A549 treated with Mapracorat at 1 μM for 4 hours (cell line): Measurements from ENCODE around the gene ACOT4. TPM values are rescaled to one million over a fixed set of nuclear protein-coding genes. Genes with fewer than 3 reads are reported as not detected.

Experiments
- total RNA-seq: library from RNA; stranded (reverse); fragments of 200-300 nt; extraction: Qiagen RNA extraction; gene quantifications from 5 replicates; pipeline ENCODE4 v1.2.3, GENCODE V29; 2022

The ACOT4 gene, protein sequence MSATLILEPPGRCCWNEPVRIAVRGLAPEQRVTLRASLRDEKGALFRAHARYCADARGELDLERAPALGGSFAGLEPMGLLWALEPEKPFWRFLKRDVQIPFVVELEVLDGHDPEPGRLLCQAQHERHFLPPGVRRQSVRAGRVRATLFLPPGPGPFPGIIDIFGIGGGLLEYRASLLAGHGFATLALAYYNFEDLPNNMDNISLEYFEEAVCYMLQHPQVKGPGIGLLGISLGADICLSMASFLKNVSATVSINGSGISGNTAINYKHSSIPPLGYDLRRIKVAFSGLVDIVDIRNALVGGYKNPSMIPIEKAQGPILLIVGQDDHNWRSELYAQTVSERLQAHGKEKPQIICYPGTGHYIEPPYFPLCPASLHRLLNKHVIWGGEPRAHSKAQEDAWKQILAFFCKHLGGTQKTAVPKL
- total RNA-seq: 1.8 to 2.0 TPM (median 1.9 TPM) in 5 replicates

DNA sequence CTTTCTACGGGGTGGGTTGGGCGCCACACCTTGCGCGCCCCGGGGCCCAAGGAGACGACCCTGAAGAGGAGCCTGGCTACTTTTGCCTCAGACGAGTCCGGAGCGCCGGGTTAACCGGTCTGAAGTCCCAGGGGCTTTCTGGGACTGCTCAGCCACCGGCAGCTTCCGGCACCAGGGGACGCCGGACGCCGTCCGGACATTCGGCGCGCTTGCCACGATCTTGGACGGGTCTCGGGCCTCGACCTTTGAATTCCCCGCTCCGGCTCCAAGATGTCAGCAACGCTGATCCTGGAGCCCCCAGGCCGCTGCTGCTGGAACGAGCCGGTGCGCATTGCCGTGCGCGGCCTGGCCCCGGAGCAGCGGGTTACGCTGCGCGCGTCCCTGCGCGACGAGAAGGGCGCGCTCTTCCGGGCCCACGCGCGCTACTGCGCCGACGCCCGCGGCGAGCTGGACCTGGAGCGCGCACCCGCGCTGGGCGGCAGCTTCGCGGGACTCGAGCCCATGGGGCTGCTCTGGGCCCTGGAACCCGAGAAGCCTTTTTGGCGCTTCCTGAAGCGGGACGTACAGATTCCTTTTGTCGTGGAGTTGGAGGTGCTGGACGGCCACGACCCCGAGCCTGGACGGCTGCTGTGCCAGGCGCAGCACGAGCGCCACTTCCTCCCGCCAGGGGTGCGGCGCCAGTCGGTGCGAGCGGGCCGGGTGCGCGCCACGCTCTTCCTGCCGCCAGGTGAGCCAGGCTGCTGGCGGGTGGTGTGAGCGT, at the start of gene ACOT4:
Gene ACOT4, plus strand, starts transcription at position 184 of the 760 bp plus-strand sequence. Its CDS starts 87 bp downstream, at position 271.

DNA sequence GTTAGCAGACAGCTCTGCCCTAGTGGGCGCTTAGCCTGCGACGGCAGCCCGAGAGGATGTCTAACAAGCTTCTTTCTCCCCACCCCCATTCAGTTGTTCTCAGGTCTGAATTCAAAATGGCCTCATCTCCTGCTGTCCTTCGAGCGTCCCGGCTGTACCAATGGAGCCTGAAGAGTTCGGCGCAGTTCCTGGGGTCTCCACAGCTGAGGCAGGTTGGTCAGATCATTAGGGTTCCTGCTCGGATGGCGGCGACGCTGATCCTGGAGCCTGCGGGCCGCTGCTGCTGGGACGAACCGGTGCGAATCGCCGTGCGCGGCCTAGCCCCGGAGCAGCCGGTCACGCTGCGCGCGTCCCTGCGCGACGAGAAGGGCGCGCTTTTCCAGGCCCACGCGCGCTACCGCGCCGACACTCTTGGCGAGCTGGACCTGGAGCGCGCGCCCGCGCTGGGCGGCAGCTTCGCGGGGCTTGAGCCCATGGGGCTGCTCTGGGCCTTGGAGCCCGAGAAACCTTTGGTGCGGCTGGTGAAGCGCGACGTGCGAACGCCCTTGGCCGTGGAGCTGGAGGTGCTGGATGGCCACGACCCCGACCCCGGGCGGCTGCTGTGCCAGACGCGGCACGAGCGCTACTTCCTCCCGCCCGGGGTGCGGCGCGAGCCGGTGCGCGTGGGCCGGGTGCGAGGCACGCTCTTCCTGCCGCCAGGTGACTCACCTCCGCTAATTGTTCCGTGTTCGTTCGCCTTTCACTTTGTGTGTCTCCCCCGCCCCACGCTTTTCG, 22.3 kb upstream of the ACOT4 start, which contains the start of gene ACOT2:
Gene ACOT2, plus strand, starts transcription at position 29 of the 774 bp plus-strand sequence. Its CDS starts 28 bp downstream, at position 57.

DNA sequence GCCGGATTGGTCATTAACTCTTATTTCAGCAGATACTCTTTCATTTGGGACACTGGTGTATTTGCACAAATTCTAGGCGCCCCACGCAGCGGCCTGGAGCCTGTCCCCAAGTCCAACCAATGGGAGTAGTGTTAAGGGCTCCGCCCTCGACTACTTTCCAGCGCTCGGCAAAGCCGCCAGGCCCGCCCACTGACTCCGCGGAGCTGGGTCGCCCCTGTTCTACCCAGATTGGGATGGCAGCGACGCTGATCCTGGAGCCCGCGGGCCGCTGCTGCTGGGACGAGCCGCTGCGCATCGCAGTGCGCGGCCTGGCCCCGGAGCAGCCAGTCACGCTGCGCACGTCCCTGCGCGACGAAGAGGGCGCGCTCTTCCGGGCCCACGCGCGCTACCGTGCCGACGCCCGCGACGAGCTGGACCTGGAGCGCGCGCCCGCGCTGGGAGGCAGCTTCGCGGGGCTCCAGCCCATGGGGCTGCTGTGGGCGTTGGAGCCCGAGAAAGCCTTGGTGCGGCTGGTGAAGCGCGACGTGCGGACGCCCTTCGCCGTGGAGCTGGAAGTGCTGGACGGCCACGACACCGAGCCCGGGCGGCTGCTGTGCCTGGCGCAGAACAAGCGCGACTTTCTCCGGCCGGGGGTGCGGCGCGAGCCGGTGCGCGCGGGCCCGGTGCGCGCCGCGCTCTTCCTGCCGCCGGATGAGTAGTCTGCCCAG, 20.8 kb downstream of the ACOT4 start, which contains the start of gene ACOT6:
Gene ACOT6, plus strand, starts transcription at position 179 of the 707 bp plus-strand sequence. Its CDS starts 55 bp downstream, at position 234.

DNA sequence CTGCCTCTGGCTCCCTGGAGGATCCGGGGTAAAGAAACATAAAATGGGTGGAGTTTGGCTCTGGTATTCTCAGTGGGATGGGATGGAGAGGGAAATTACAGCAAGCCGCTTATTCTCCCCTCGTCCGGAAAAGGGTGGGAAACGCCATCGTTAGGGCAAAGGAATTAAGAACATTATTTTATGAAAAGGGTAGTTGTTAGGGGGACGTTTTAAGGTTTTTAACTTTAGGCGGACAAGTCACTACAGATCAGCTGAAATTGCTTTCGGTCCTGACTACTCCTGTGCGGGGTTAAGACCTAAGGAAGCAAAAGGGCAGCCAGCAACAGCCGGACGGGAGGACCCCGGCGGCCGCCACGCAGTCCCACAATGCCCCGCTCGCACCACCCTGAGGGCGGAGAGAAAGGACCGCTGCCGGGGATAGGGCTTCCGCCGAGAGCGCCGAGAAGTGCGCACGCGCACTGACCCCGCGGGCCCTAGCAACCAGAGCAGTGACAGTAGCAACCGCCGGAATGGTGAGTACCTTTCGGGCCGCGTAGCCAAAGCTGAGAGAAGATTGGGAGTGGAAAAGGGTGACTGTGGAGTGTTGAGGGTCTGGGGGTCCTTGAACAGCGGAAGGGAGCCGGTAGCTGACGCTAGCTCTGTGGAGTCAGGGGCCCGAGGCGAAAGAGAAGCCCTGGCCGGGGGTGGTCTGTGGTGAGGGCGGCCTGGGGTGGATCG, 53.0 kb downstream of the ACOT4 start, which contains the start of gene DNAL1:
Gene DNAL1, plus strand, starts transcription at position 456 of the 717 bp plus-strand sequence. Its CDS starts 54 bp downstream, at position 510.

Other genes starting within 250 kb of the ACOT4 start
- gene NUMB, start 133.3 kb upstream of the ACOT4 start, total RNA-seq: 33.6 to 42.4 TPM (median 39.6 TPM) in 5 replicates
- 19.1 to 25.2 TPM (median 24.4 TPM) in 5 replicates for gene RIOX1, start 100.9 kb upstream of the ACOT4 start, total RNA-seq
- gene ACOT1, start 54.7 kb upstream of the ACOT4 start, total RNA-seq: 6.0 to 8.8 TPM (median 7.8 TPM) in 5 replicates
- gene HEATR4, start 32.9 kb upstream of the ACOT4 start, total RNA-seq: 0.05 to 0.26 TPM (median 0.18 TPM) in 3 of 5 replicates, not detected in the others
- gene ACOT2, start 22.7 kb upstream of the ACOT4 start, total RNA-seq: 42.3 to 55.0 TPM (median 54.1 TPM) in 5 replicates
- gene ACOT6, start 20.6 kb downstream of the ACOT4 start, total RNA-seq: not detected in 5 replicates
- 7.4 to 12.5 TPM (median 10.2 TPM) in 5 replicates for gene DNAL1, start 53.1 kb downstream of the ACOT4 start, total RNA-seq
- gene PNMA1, start 122.5 kb downstream of the ACOT4 start, total RNA-seq: 56.9 to 62.2 TPM (median 59.3 TPM) in 5 replicates